Chondrocyte (in vitro differentiated cells): ENCODE results near the gene EDN1. TPM values are rescaled to one million over a fixed set of nuclear protein-coding genes. Genes with fewer than 3 reads are reported as not detected.

ENCODE experiments used
- DNase-seq: peaks from one replicate; pipeline ENCODE4 v3.0.0; 2021; ENCODE audit warnings: mixed read lengths, low spot score
- H3K27ac Mint-ChIP-seq: one replicate; pipeline ENCODE4 v1.8.0; 2021; ENCODE audit warnings: mild to moderate bottlenecking, moderate library complexity, mixed read lengths; ENCODE audit not compliant: unreplicated experiment
- H3K27me3 Mint-ChIP-seq: 2 replicates; pipeline ENCODE4 v1.8.0; 2021; ENCODE audit warnings: low read depth, mixed read lengths
- H3K36me3 Mint-ChIP-seq: 2 replicates; pipeline ENCODE4 v1.8.0; 2021; ENCODE audit warnings: low read depth, mixed read lengths
- H3K4me1 Mint-ChIP-seq: 2 replicates; pipeline ENCODE4 v1.8.0; 2021; ENCODE audit warnings: low read depth, mild to moderate bottlenecking, mixed read lengths
- H3K4me3 Mint-ChIP-seq: one replicate; pipeline ENCODE4 v1.8.0; 2021; ENCODE audit warnings: mild to moderate bottlenecking, moderate library complexity, mixed read lengths; ENCODE audit not compliant: unreplicated experiment
- H3K9me3 Mint-ChIP-seq: 2 replicates; pipeline ENCODE4 v1.8.0; 2021; ENCODE audit warnings: low read depth, mixed read lengths
- CTCF ChIP-seq: fragments of 200-600 bp; sonication (generic); IDR thresholded peaks from 2 replicates; pipeline ENCODE4 v1.5.0; 2021; ENCODE audit warnings: antibody characterized with exemption, mild to moderate bottlenecking, moderate library complexity
- total RNA-seq: library from RNA; stranded (reverse); gene quantifications from 3 replicates; pipeline ENCODE4 v1.2.1, GENCODE V29; 2021

The EDN1 gene
- total RNA-seq, 1 donor from 2014 or later = 16.9 TPM

DNA sequence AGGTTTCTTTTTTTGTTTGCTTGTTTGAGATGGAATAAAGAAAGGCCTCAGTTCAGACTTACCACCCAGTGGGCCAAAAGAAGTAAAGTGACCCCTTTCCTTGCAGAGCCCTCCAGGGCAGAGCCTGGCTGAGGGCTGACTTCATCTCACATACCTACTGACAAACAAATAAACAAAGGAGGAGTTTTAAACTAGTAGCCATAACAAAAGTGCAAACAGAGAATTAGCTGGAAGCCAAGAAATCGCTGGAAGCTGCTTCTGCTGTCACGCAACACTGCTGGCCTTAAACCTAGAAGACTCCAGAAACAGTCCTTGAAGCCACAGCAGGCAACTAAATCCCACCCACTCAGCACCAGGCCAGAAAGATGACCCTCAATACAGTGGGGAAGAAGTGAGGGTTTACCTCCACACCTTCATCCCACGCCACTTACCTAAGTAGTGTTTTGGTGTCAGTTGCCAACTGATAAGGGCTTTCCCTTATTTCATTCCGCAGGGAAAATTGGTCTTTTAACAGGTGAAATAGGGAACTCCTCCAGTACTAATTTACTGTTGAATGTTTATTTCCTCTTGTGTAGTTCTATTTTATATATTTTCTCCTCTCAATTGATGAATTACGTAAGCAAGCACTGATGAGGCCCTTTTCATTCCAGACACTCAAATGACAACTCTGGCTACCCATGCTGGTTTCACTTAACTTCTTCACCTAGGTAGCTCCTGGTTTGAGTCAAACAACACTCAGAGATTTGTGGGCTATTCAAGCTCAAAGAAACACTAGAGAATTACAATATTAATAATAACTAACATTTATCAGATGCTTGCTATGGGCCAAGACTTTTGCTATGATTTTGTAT lies 46.2 kb downstream of the EDN1 start:
- Mint-ChIP-seq H3K36me3 (no peaks in the 10 kb centered on the region), H3K4me3 (no peak overlapping the region), H3K4me1 (peaks cover 13% of the 10 kb centered on the region), H3K27ac (no peak overlapping the region), H3K9me3 (no peaks in the 10 kb centered on the region), H3K27me3 (no peaks in the 10 kb centered on the region)
- no peak for DNase-seq
- no peak for TF ChIP-seq CTCF

GRCh38 chr6:12339022-12339421 lies 48.9 kb downstream of the EDN1 start:
- no peak for TF ChIP-seq CTCF
- no peak overlapping the region for H3K4me3 Mint-ChIP-seq
- H3K4me1 Mint-ChIP-seq = peaks cover 27% of the 10 kb centered on the region

GRCh38 chr6:12339808-12340487 lies 49.8 kb downstream of the EDN1 start:
- peaks cover 34% of the 10 kb centered on the region for H3K4me1 Mint-ChIP-seq
- H3K4me3 Mint-ChIP-seq = no peak overlapping the region
- no peak for DNase-seq
- H3K27ac Mint-ChIP-seq = no peak overlapping the region
- H3K27me3 Mint-ChIP-seq = no peaks in the 10 kb centered on the region
- TF ChIP-seq CTCF = no peak
- no peaks in the 10 kb centered on the region for H3K9me3 Mint-ChIP-seq
- H3K36me3 Mint-ChIP-seq = no peaks in the 10 kb centered on the region

More at GRCh38 chr6:12339022-12339421, 48.9 kb downstream of the EDN1 start:
- H3K36me3 Mint-ChIP-seq = no peaks in the 10 kb centered on the region
- no peaks in the 10 kb centered on the region for H3K9me3 Mint-ChIP-seq
- no peak overlapping the region for H3K27ac Mint-ChIP-seq
- no peak for DNase-seq
- no peaks in the 10 kb centered on the region for H3K27me3 Mint-ChIP-seq

DNA sequence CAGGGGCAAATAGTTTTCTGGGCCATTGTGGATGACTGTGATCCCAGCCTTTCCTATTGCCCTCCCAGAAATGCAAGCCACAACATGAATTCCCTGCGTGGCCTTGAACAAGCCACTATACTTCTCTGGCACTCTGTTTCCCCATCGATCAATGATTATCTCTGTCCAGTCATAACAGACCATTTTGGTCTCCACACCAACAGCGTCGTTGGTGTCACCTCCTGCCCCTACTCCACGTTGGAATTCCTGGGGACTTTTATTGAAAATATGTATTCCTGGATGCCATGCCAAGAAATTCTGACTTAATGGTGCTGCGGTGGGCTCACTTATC lies 50.3 kb downstream of the EDN1 start:
- H3K36me3 Mint-ChIP-seq = no peaks in the 10 kb centered on the region
- no peak for TF ChIP-seq CTCF
- no peaks in the 10 kb centered on the region for H3K9me3 Mint-ChIP-seq
- no peaks in the 10 kb centered on the region for H3K27me3 Mint-ChIP-seq
- DNase-seq = no peak
- no peak overlapping the region for H3K27ac Mint-ChIP-seq
- no peak overlapping the region for H3K4me3 Mint-ChIP-seq
- peaks cover 39% of the 10 kb centered on the region for H3K4me1 Mint-ChIP-seq

GRCh38 chr6:12342664-12343063 lies 52.5 kb downstream of the EDN1 start:
- Mint-ChIP-seq H3K9me3 (no peaks in the 10 kb centered on the region), H3K4me1 (peaks cover 51% of the 10 kb centered on the region), H3K4me3 (no peak overlapping the region), H3K36me3 (no peaks in the 10 kb centered on the region), H3K27me3 (no peaks in the 10 kb centered on the region), H3K27ac (no peak overlapping the region)
- no peak for TF ChIP-seq CTCF
- DNase-seq = no peak
